Activated T-cell treated with anti-CD3 and anti-CD28 coated beads, Interleukin-2, amount 50 U/mL, for 24 hours (primary cell): Measurements from ENCODE around the gene NPHP4.

Source experiments
- DNase-seq: peaks from one replicate; pipeline ENCODE4 v3.0.0-alpha.2; 2020
- H3K27ac Mint-ChIP-seq: 2 replicates; pipeline ENCODE4 v1.8.0; 2020; ENCODE audit warnings: mild to moderate bottlenecking, mixed read lengths
- H3K27me3 Mint-ChIP-seq: 2 replicates; pipeline ENCODE4 v1.8.0; 2020; ENCODE audit warnings: mixed read lengths
- H3K36me3 Mint-ChIP-seq: 2 replicates; pipeline ENCODE4 v1.8.0; 2020; ENCODE audit warnings: low read depth, mixed read lengths
- H3K4me1 Mint-ChIP-seq: 2 replicates; pipeline ENCODE4 v1.8.0; 2020; ENCODE audit warnings: low read depth, mixed read lengths
- H3K4me3 Mint-ChIP-seq: 2 replicates; pipeline ENCODE4 v1.8.0; 2020; ENCODE audit warnings: mild to moderate bottlenecking, moderate library complexity, mixed read lengths
- H3K9me3 Mint-ChIP-seq: 2 replicates; pipeline ENCODE4 v1.8.0; 2020; ENCODE audit warnings: mixed read lengths

Gene NPHP4

GRCh38 chr1:5839881-5840550 is 152.2 kb downstream of the NPHP4 start:
- Mint-ChIP-seq H3K36me3 (no peaks in the 10 kb centered on the region), H3K4me3 (no peak overlapping the region), H3K4me1 (peaks cover 9% of the 10 kb centered on the region), H3K27me3 (peaks cover 22% of the 10 kb centered on the region), H3K9me3 (no peaks in the 10 kb centered on the region), H3K27ac (no peak overlapping the region)
- DNase-seq, result no peak

GRCh38 chr1:5839161-5839880 is 152.9 kb downstream of the NPHP4 start:
- Mint-ChIP-seq H3K4me1 (peaks cover 9% of the 10 kb centered on the region), H3K27ac (no peak overlapping the region), H3K9me3 (no peaks in the 10 kb centered on the region), H3K36me3 (no peaks in the 10 kb centered on the region), H3K27me3 (peaks cover 17% of the 10 kb centered on the region), H3K4me3 (no peak overlapping the region)
- no peak for DNase-seq

GRCh38 chr1:5837976-5838653 is 154.1 kb downstream of the NPHP4 start:
- Mint-ChIP-seq H3K27me3 (peaks cover 14% of the 10 kb centered on the region), H3K27ac (no peak overlapping the region), H3K4me3 (no peak overlapping the region), H3K36me3 (no peaks in the 10 kb centered on the region), H3K9me3 (no peaks in the 10 kb centered on the region), H3K4me1 (peaks cover 9% of the 10 kb centered on the region)
- DNase-seq, result no peak

GRCh38 chr1:5836776-5837440 is 155.3 kb downstream of the NPHP4 start:
- Mint-ChIP-seq H3K4me3 (no peak overlapping the region), H3K27me3 (peaks cover 14% of the 10 kb centered on the region), H3K9me3 (no peaks in the 10 kb centered on the region), H3K36me3 (no peaks in the 10 kb centered on the region), H3K4me1 (peaks cover 9% of the 10 kb centered on the region), H3K27ac (no peak overlapping the region)
- DNase-seq, result no peak

- H3K36me3 Mint-ChIP-seq, result no peaks in the 10 kb centered on the region
- no peaks in the 10 kb centered on the region for H3K9me3 Mint-ChIP-seq
Observed at GRCh38 chr1:5835179-5835562, 157.1 kb downstream of the NPHP4 start.

GRCh38 chr1:5834477-5835178 is 157.6 kb downstream of the NPHP4 start:
- Mint-ChIP-seq H3K4me3 (no peak overlapping the region), H3K27ac (no peak overlapping the region)

More at GRCh38 chr1:5835179-5835562, 157.1 kb downstream of the NPHP4 start:
- Mint-ChIP-seq H3K27me3 (peaks cover 27% of the 10 kb centered on the region), H3K27ac (no peak overlapping the region), H3K4me1 (peaks cover 9% of the 10 kb centered on the region), H3K4me3 (no peak overlapping the region)
- DNase-seq, result no peak

DNA sequence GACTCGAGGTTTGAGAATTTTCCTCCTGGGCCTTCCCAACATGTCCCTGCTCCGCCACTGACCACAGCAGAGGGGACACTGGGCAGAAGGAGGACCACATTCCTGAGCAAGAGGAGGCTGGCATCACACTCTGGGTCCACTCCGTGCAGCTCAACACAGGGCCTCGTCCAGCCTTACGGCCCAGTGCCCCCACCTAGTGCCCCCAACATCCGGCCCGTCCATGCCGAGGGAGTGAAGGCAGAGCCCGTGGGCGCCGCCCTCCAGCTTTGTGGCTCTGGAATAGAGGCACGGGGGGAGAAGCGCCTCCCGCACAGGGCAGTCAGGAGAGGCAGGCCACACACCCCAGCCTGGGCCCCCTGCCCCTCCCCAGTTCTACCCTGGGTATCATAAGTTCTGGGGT is 158.3 kb downstream of the NPHP4 start:
- Mint-ChIP-seq H3K27ac (no peak overlapping the region), H3K36me3 (no peaks in the 10 kb centered on the region), H3K4me3 (no peak overlapping the region), H3K4me1 (peaks cover 9% of the 10 kb centered on the region), H3K9me3 (peaks cover 5% of the 10 kb centered on the region), H3K27me3 (peaks cover 27% of the 10 kb centered on the region)
- no peak for DNase-seq

More at GRCh38 chr1:5834477-5835178, 157.6 kb downstream of the NPHP4 start:
- H3K36me3 Mint-ChIP-seq, result no peaks in the 10 kb centered on the region
- peaks cover 27% of the 10 kb centered on the region for H3K27me3 Mint-ChIP-seq
- H3K9me3 Mint-ChIP-seq, result peaks cover under 1% of the 10 kb centered on the region
- DNase-seq, result no peak
- H3K4me1 Mint-ChIP-seq, result peaks cover 9% of the 10 kb centered on the region

DNA sequence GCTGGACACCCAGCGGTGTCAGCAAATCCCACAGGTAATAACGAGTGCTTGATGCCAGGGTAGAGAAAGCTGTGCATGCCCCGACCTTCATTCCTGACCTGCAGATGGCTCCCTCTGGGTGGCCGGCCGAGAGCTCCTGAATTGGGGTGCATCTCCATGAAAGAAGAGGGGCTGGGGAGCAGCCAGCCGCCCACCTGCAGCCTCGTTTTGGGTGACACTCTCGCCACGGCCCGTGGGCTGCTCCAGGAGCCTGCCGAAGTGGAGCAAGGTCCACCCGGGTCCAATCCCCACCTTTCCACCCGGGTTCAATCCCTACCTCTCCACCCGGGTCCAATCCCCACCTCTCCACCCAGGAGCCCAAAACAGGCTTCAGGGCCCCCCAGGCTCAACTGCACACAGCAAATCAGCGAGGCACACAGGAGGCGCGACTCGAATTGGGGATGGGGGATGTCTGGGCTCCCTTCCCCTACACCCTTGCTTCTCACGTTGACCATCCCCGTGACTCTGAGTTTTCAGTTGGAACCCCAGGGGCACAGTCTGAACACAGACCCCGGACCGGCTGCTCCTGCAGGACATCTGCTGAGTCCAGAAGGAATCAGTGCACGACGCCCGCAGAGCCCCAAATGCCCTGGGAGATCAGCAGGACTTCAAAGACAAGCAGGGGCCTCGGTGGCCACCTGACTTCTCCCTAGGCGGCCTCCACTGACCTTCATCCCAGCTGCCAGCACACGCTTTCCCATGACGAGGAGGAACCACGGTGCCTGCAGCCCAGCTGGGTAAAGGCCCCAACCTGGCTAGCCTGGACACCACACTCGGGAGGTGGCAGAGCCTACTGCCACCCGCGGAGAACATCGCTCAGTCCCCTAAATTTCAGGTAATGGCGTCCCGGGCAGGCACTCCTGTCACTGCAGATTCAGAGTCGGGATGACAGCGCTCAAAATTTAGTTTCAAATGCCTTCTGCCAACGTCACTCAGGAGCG is 159.0 kb downstream of the NPHP4 start:
- H3K27ac Mint-ChIP-seq, result no peak overlapping the region
- peaks cover 27% of the 10 kb centered on the region for H3K27me3 Mint-ChIP-seq
- H3K36me3 Mint-ChIP-seq, result no peaks in the 10 kb centered on the region
- peaks cover 5% of the 10 kb centered on the region for H3K9me3 Mint-ChIP-seq
- no peak for DNase-seq
- H3K4me1 Mint-ChIP-seq, result peaks cover 9% of the 10 kb centered on the region
- no peak overlapping the region for H3K4me3 Mint-ChIP-seq

- Mint-ChIP-seq H3K27ac (no peak overlapping the region), H3K27me3 (peaks cover 26% of the 10 kb centered on the region), H3K4me3 (no peak overlapping the region), H3K4me1 (peaks cover 5% of the 10 kb centered on the region), H3K36me3 (no peaks in the 10 kb centered on the region), H3K9me3 (peaks cover 5% of the 10 kb centered on the region)
- no peak for DNase-seq
Observed at GRCh38 chr1:5831600-5832335, 160.5 kb downstream of the NPHP4 start.

- no peaks in the 10 kb centered on the region for H3K36me3 Mint-ChIP-seq
- H3K4me1 Mint-ChIP-seq, result no peaks in the 10 kb centered on the region
- H3K27ac Mint-ChIP-seq, result no peak overlapping the region
- peaks cover 18% of the 10 kb centered on the region for H3K27me3 Mint-ChIP-seq
- H3K9me3 Mint-ChIP-seq, result peaks cover 5% of the 10 kb centered on the region
- DNase-seq, result no peak
- no peak overlapping the region for H3K4me3 Mint-ChIP-seq
Observed at GRCh38 chr1:5830771-5831599, 161.2 kb downstream of the NPHP4 start.

GRCh38 chr1:5829414-5829813 is 162.8 kb downstream of the NPHP4 start:
- no peaks in the 10 kb centered on the region for H3K36me3 Mint-ChIP-seq
- H3K4me3 Mint-ChIP-seq, result no peak overlapping the region
- no peaks in the 10 kb centered on the region for H3K4me1 Mint-ChIP-seq
- peak overlapping the region; percentile 39 for H3K27ac Mint-ChIP-seq
- peaks cover 12% of the 10 kb centered on the region for H3K27me3 Mint-ChIP-seq
- peaks cover 8% of the 10 kb centered on the region for H3K9me3 Mint-ChIP-seq
- DNase-seq, result no peak

DNA sequence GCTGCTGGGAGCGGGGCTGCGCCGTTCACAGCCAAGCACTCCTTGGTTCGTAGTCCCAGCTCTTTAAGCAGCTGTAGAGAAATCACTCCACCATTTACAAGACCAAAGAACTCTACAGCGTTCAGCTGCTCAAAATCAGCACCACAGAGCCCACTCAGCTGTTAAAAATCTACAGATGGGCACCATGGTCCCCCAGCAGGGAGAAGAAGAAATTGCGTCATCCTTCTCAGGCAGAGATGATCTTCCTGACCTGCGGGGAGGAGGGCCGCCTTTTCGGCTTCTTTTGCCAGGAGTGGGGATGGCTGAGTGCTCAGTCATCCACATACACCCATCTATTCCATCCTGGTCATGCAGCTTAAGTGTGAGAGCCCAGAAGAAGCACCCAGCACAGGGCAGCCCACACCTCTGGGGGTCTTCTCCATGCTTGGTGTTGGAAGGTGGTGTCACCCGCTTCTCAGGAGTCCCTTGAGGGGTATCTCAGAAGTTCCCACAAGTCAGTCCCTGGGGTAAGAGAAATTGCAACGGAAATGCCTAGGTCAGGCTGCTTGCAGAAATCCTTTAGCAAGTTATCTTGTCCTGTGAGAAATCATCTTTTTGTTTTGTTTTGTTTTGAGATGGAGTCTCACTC is 163.8 kb downstream of the NPHP4 start:
- Mint-ChIP-seq H3K4me3 (no peak overlapping the region), H3K4me1 (no peaks in the 10 kb centered on the region), H3K9me3 (peaks cover 8% of the 10 kb centered on the region), H3K27ac (no peak overlapping the region), H3K27me3 (peaks cover 12% of the 10 kb centered on the region), H3K36me3 (no peaks in the 10 kb centered on the region)
- no peak for DNase-seq
